ENCODE data around the gene ISCA1. TPM values are rescaled to one million over a fixed set of nuclear protein-coding genes. Genes with fewer than 3 reads are reported as not detected.

ISCA1 gene
- polyA plus RNA-seq, 1 donor from 2014 or later, result 141 TPM

DNA sequence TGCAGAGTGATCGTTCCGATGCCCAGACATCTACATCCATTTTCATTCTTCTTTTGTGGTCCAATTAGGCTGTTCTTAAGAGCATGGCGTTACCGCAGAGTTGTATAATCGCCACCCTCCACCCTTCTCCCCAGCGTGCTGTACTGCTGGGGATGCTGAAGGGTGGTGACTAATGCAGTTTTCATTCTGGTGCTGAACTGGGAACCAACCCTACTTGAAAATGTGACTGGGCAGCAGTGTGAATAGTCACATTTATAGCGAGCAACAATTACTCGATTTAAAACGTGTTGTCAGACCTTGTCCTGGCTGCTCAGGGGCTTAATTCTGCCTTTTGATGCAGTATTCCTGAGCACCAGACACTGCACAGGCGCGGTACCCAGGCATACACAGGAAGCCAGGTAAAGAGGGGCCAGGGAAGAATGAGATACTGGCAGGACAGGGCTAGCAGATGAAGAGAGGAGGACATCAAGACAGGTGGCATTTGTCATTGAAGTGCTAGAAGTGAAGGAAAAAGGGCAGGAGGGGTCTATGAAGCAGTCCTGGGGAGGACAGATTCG, 719 bp upstream of the ISCA1 start:
- H3K27ac ChIP-seq (ENCODE audit: low read length), result peak overlapping the region; percentile 85
- peaks cover 36% of the 10 kb centered on the region for H3K79me2 ChIP-seq (replicated peaks; ENCODE audit: insufficient read depth, low read length)
- H3K4me2 ChIP-seq (ENCODE audit: low read length), result peak overlapping the region; percentile 52
- H3K4me3 ChIP-seq (ENCODE audit: low read length), result peak overlapping the region; percentile 99
- no peaks in the 10 kb centered on the region for H4K20me1 ChIP-seq (ENCODE audit: insufficient read depth)
- H3K9me2 ChIP-seq (ENCODE audit: insufficient read depth, low read length), result no peaks in the 10 kb centered on the region
- peak overlapping the region; percentile 81 for H2AFZ ChIP-seq (ENCODE audit: low read depth, low read length)
- TF ChIP-seq SMC3 (conservative IDR thresholded peaks at IDR 0.05; ENCODE audit: poor library complexity) (peak; percentile 18), POLR2AphosphoS5 (IDR thresholded peaks at IDR 0.05) (peak; percentile 21)
- TF ChIP-seq, protein P1, sequence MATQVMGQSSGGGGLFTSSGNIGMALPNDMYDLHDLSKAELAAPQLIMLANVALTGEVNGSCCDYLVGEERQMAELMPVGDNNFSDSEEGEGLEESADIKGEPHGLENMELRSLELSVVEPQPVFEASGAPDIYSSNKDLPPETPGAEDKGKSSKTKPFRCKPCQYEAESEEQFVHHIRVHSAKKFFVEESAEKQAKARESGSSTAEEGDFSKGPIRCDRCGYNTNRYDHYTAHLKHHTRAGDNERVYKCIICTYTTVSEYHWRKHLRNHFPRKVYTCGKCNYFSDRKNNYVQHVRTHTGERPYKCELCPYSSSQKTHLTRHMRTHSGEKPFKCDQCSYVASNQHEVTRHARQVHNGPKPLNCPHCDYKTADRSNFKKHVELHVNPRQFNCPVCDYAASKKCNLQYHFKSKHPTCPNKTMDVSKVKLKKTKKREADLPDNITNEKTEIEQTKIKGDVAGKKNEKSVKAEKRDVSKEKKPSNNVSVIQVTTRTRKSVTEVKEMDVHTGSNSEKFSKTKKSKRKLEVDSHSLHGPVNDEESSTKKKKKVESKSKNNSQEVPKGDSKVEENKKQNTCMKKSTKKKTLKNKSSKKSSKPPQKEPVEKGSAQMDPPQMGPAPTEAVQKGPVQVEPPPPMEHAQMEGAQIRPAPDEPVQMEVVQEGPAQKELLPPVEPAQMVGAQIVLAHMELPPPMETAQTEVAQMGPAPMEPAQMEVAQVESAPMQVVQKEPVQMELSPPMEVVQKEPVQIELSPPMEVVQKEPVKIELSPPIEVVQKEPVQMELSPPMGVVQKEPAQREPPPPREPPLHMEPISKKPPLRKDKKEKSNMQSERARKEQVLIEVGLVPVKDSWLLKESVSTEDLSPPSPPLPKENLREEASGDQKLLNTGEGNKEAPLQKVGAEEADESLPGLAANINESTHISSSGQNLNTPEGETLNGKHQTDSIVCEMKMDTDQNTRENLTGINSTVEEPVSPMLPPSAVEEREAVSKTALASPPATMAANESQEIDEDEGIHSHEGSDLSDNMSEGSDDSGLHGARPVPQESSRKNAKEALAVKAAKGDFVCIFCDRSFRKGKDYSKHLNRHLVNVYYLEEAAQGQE (IDR thresholded peaks at IDR 0.05; ENCODE audit: borderline replicate concordance), result no peak
- no peaks in the 10 kb centered on the region for H3K36me3 ChIP-seq (ENCODE audit: insufficient read depth, low read length)
- H3F3A ChIP-seq (ENCODE audit: insufficient read depth, low read length, poor library complexity, severe bottlenecking), result no peaks in the 10 kb centered on the region
- peak overlapping the region; percentile 96 for H3K9ac ChIP-seq (ENCODE audit: low read length)
- H3K9me3 ChIP-seq (ENCODE audit: low read length), result no peaks in the 10 kb centered on the region
- no peaks in the 10 kb centered on the region for H3K27me3 ChIP-seq (ENCODE audit: insufficient read depth, low read depth, low read length)

DNA sequence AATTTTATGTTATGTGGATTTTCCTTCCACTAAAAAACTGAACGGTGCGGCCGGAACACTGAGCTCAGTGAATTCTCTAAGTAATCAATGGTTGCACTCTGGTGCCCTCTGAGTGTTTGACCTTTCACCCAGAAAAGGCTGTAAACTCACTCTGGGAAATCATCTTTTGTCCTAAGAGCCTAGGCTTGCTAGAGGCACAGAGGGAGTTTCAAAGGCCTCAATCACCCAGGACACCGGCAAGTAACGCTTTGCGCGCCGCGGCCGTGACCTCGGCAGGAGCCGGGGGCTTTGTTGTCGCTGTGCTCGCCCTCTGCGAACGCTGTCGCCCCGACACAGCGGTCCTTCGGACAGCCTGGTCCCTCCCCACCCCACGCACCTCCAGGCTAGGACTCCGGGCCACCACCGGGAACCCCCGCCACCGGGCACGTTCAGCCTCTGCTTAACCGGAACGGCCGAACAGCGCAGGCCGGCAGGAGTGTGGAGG, 703 bp downstream of the ISCA1 start:
- no peaks in the 10 kb centered on the region for H3F3A ChIP-seq (ENCODE audit: insufficient read depth, low read length, poor library complexity, severe bottlenecking)
- peaks cover 49% of the 10 kb centered on the region for H3K79me2 ChIP-seq (replicated peaks; ENCODE audit: insufficient read depth, low read length)
- H3K9ac ChIP-seq (ENCODE audit: low read length), result peak overlapping the region; percentile 96
- peak overlapping the region; percentile 85 for H3K27ac ChIP-seq (ENCODE audit: low read length)
- H3K9me2 ChIP-seq (ENCODE audit: insufficient read depth, low read length), result no peaks in the 10 kb centered on the region
- no peaks in the 10 kb centered on the region for H3K27me3 ChIP-seq (ENCODE audit: insufficient read depth, low read depth, low read length)
- TF ChIP-seq RAD21 (conservative IDR thresholded peaks at IDR 0.05) (no peak), POLR2AphosphoS5 (IDR thresholded peaks at IDR 0.05) (no peak), TAF1 (IDR thresholded peaks at IDR 0.05; ENCODE audit: low read depth) (no peak), EZH2 (IDR thresholded peaks at IDR 0.05; ENCODE audit: borderline replicate concordance, insufficient read depth, low read length, poor library complexity, severe bottlenecking) (no peak), EP300 (conservative IDR thresholded peaks at IDR 0.05; ENCODE audit: poor library complexity, severe bottlenecking) (no peak)
- TF ChIP-seq, protein P1 (IDR thresholded peaks at IDR 0.05; ENCODE audit: borderline replicate concordance), result no peak
- TF ChIP-seq, protein P2, sequence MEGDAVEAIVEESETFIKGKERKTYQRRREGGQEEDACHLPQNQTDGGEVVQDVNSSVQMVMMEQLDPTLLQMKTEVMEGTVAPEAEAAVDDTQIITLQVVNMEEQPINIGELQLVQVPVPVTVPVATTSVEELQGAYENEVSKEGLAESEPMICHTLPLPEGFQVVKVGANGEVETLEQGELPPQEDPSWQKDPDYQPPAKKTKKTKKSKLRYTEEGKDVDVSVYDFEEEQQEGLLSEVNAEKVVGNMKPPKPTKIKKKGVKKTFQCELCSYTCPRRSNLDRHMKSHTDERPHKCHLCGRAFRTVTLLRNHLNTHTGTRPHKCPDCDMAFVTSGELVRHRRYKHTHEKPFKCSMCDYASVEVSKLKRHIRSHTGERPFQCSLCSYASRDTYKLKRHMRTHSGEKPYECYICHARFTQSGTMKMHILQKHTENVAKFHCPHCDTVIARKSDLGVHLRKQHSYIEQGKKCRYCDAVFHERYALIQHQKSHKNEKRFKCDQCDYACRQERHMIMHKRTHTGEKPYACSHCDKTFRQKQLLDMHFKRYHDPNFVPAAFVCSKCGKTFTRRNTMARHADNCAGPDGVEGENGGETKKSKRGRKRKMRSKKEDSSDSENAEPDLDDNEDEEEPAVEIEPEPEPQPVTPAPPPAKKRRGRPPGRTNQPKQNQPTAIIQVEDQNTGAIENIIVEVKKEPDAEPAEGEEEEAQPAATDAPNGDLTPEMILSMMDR (IDR thresholded peaks at IDR 0.05; ENCODE audit: poor library complexity, severe bottlenecking), result no peak
- H2AFZ ChIP-seq (ENCODE audit: low read depth, low read length), result peak overlapping the region; percentile 84
- peak overlapping the region; percentile 91 for H3K4me2 ChIP-seq (ENCODE audit: low read length)
- H3K36me3 ChIP-seq (ENCODE audit: insufficient read depth, low read length), result no peaks in the 10 kb centered on the region
- H4K20me1 ChIP-seq (ENCODE audit: insufficient read depth), result no peaks in the 10 kb centered on the region
- H3K4me3 ChIP-seq (ENCODE audit: low read length), result peak overlapping the region; percentile 99
- no peaks in the 10 kb centered on the region for H3K9me3 ChIP-seq (ENCODE audit: low read length)

Data from neural cell (in vitro differentiated cells).